IMR-90 (cell line): ENCODE measurements around the gene AIFM2. TPM values are rescaled to one million over a fixed set of nuclear protein-coding genes. Genes with fewer than 3 reads are reported as not detected.
A peak's percentile ranks its signal among the peaks of the same experiment; 100 is the strongest.

Experiments
- ATAC-seq: fragments of 200-7000 bp; cut with Tn5 transposase; 2 replicates; pipeline ENCODE4 v1.9.1; 2020; ENCODE audit warnings: low read depth, mild to moderate bottlenecking, moderate library complexity
- BruUV-seq: library from RNA; stranded (reverse); fragments of 400-500 nt; replicated peaks from 2 replicates; lab custom pipeline; 2021; lab: Mats Ljungman, UMichigan
- CTCF ChIA-PET: fragments of 300-600 bp; formaldehyde crosslinking; extraction: SDS; loops from one replicate; lab custom pipeline; 2021; ENCODE audit warnings: antibody characterized with exemption; lab: Yijun Ruan, JAX
- POLR2A ChIA-PET: fragments of 300-600 bp; sonication (Branson Sonifier 250); formaldehyde crosslinking; loops from one replicate; lab custom pipeline; 2022; ENCODE audit warnings: antibody characterized with exemption; ENCODE audit not compliant: unreplicated experiment; lab: Charles Lee
- DNase-seq: peaks from one replicate; pipeline ENCODE4 v3.0.0; 2013
- H2AFZ ChIP-seq: replicated peaks from 2 replicates; pipeline ENCODE3; 2013; ENCODE audit warnings: low read length, mild to moderate bottlenecking; ENCODE audit not compliant: poor library complexity
- H2AK5ac ChIP-seq: 2 replicates; pipeline ENCODE4 v1.6.1; 2013; ENCODE audit warnings: low read depth, low read length, inconsistent platforms
- H2AK9ac ChIP-seq: replicated peaks from 2 replicates; pipeline ENCODE3; 2013; ENCODE audit warnings: mild to moderate bottlenecking, low read depth, low read length, moderate library complexity; ENCODE audit not compliant: poor library complexity
- H2BK120ac ChIP-seq: 2 replicates; pipeline ENCODE4 v1.6.1; 2013; ENCODE audit warnings: low read depth, low read length, inconsistent platforms
- H2BK15ac ChIP-seq: 3 replicates; pipeline ENCODE4 v1.6.1; 2013; ENCODE audit warnings: low read depth, low read length, inconsistent platforms
- H2BK20ac ChIP-seq: 2 replicates; pipeline ENCODE4 v1.6.1; 2013; ENCODE audit warnings: low read depth, mild to moderate bottlenecking, inconsistent platforms, low read length, moderate library complexity
- H2BK5ac ChIP-seq: 2 replicates; pipeline ENCODE4 v1.6.1; 2013; ENCODE audit warnings: mild to moderate bottlenecking, low read depth, low read length, inconsistent platforms; ENCODE audit not compliant: poor library complexity, severe bottlenecking
- H3K14ac ChIP-seq: replicated peaks from 2 replicates; pipeline ENCODE4 v1.6.1; 2013; ENCODE audit warnings: low read depth, low read length, inconsistent platforms
- H3K18ac ChIP-seq: 2 replicates; pipeline ENCODE4 v1.6.1; 2013; ENCODE audit warnings: low read depth, low read length, control low read depth
- H3K23ac ChIP-seq: 2 replicates; pipeline ENCODE4 v1.6.1; 2013; ENCODE audit warnings: low read depth, low read length, inconsistent platforms
- H3K27ac ChIP-seq: 2 replicates; pipeline ENCODE4 v1.5.1; 2013; ENCODE audit warnings: mild to moderate bottlenecking, control low read depth, low read length; ENCODE audit not compliant: insufficient read depth
- H3K27me3 ChIP-seq: 2 replicates; pipeline ENCODE4 v1.6.1; 2013; ENCODE audit warnings: low read length; ENCODE audit not compliant: control insufficient read depth, insufficient read depth
- H3K36me3 ChIP-seq: 2 replicates; pipeline ENCODE4 v1.6.1; 2013; ENCODE audit warnings: low read length, mixed read lengths; ENCODE audit not compliant: control insufficient read depth, insufficient read depth
- H3K4ac ChIP-seq: 2 replicates; pipeline ENCODE4 v1.6.1; 2013; ENCODE audit warnings: low read depth, low read length, inconsistent platforms
- H3K4me1 ChIP-seq: 2 replicates; pipeline ENCODE4 v1.6.1; 2013; ENCODE audit warnings: low read length, mixed read lengths; ENCODE audit not compliant: control insufficient read depth, insufficient read depth
- H3K4me2 ChIP-seq: 2 replicates; pipeline ENCODE4 v1.6.1; 2013; ENCODE audit warnings: low read depth, mild to moderate bottlenecking, control low read depth, low read length, moderate library complexity
- H3K4me3 ChIP-seq: 2 replicates; pipeline ENCODE4 v1.5.1; 2013; ENCODE audit warnings: low read depth, mild to moderate bottlenecking, control low read depth, low read length, moderate library complexity; ENCODE audit not compliant: insufficient read depth
- H3K56ac ChIP-seq: 2 replicates; pipeline ENCODE4 v1.6.1; 2013; ENCODE audit warnings: low read length, inconsistent platforms; ENCODE audit not compliant: insufficient read depth; ENCODE audit errors: extremely low read depth
- H3K79me1 ChIP-seq, 2 experiments: 2 replicates each; pipeline ENCODE4 v1.6.1; 2013; ENCODE audit warnings: low read length in 2 of 2, inconsistent platforms in 1 of 2, low read depth in 1 of 2
- H3K9ac ChIP-seq: 2 replicates; pipeline ENCODE4 v1.6.1; 2013; ENCODE audit warnings: low read depth, low read length, control low read depth
- H3K9me1 ChIP-seq: 2 replicates; pipeline ENCODE4 v1.6.1; 2013; ENCODE audit warnings: low read length, inconsistent platforms; ENCODE audit not compliant: insufficient read depth
- H3K9me3 ChIP-seq: 2 replicates; pipeline ENCODE4 v1.6.1; 2013; ENCODE audit warnings: low read length; ENCODE audit not compliant: control insufficient read depth, insufficient read depth
- H4K20me1 ChIP-seq: 2 replicates; pipeline ENCODE4 v1.6.1; 2013; ENCODE audit warnings: low read length, inconsistent platforms; ENCODE audit not compliant: insufficient read depth
- H4K5ac ChIP-seq: 2 replicates; pipeline ENCODE4 v1.6.1; 2013; ENCODE audit warnings: mild to moderate bottlenecking, low read depth, low read length, control low read depth
- H4K8ac ChIP-seq, 2 experiments: 2 replicates each; pipeline ENCODE4 v1.6.1; 2013; ENCODE audit warnings: low read depth in 2 of 2, low read length in 2 of 2, control low read depth in 1 of 2, inconsistent platforms in 1 of 2
- H4K91ac ChIP-seq: 2 replicates; pipeline ENCODE4 v1.6.1; 2013; ENCODE audit warnings: low read depth, low read length, inconsistent platforms; ENCODE audit not compliant: insufficient read depth
- BHLHE40 ChIP-seq: fragments of 150-350 bp; IDR thresholded peaks from 2 replicates; pipeline ENCODE4 v1.6.1; 2016; ENCODE audit warnings: mild to moderate bottlenecking, low read depth, low read length
- CEBPB ChIP-seq: IDR thresholded peaks from 2 replicates; pipeline ENCODE4 v1.6.1; 2012; ENCODE audit warnings: low read depth, low read length, improper control_type of control experiment
- CHD1 ChIP-seq: IDR thresholded peaks from 2 replicates; pipeline ENCODE4 v1.6.1; 2012; ENCODE audit warnings: low read depth, low read length, improper control_type of control experiment
- CTCF ChIP-seq: conservative IDR thresholded peaks from 2 replicates; pipeline ENCODE4 v1.5.1; 2012; ENCODE audit warnings: mild to moderate bottlenecking, low read depth, low read length, improper control_type of control experiment
- ELK1 ChIP-seq: fragments of 150-350 bp; IDR thresholded peaks from 2 replicates; pipeline ENCODE4 v1.6.1; 2016; ENCODE audit warnings: low read depth, mild to moderate bottlenecking, low read length, moderate library complexity, borderline replicate concordance
- FOS ChIP-seq: fragments of 150-350 bp; IDR thresholded peaks from 2 replicates; pipeline ENCODE4 v1.6.1; 2016; ENCODE audit warnings: low read depth, low read length
- MAFK ChIP-seq: IDR thresholded peaks from 2 replicates; pipeline ENCODE4 v1.6.1; 2012; ENCODE audit warnings: low read depth, low read length, improper control_type of control experiment
- MAZ ChIP-seq: IDR thresholded peaks from 2 replicates; pipeline ENCODE4 v1.6.1; 2012; ENCODE audit warnings: low read depth, mild to moderate bottlenecking, low read length, improper control_type of control experiment, moderate library complexity, borderline replicate concordance
- MXI1 ChIP-seq: IDR thresholded peaks from 2 replicates; pipeline ENCODE4 v1.6.1; 2012; ENCODE audit warnings: low read depth, mild to moderate bottlenecking, low read length, moderate library complexity, borderline replicate concordance
- NFE2L2 ChIP-seq: fragments of 150-350 bp; IDR thresholded peaks from 2 replicates; pipeline ENCODE4 v1.6.1; 2016; ENCODE audit warnings: low read depth, mild to moderate bottlenecking, low read length
- POLR2A ChIP-seq: IDR thresholded peaks from 2 replicates; pipeline ENCODE4 v1.6.1; 2012; ENCODE audit warnings: mild to moderate bottlenecking, low read depth, low read length
- RAD21 ChIP-seq: IDR thresholded peaks from 2 replicates; pipeline ENCODE4 v1.6.1; 2012; ENCODE audit warnings: low read length, improper control_type of control experiment
- RCOR1 ChIP-seq: IDR thresholded peaks from 2 replicates; pipeline ENCODE4 v1.6.1; 2012; ENCODE audit warnings: mild to moderate bottlenecking, low read length, improper control_type of control experiment; ENCODE audit not compliant: insufficient replicate concordance
- RFX5 ChIP-seq: IDR thresholded peaks from 2 replicates; pipeline ENCODE4 v1.8.0; 2012; ENCODE audit warnings: low read depth, mild to moderate bottlenecking, low read length, moderate library complexity
- SMC3 ChIP-seq: fragments of 150-350 bp; IDR thresholded peaks from 2 replicates; pipeline ENCODE4 v1.6.1; 2016; ENCODE audit warnings: low read depth, mild to moderate bottlenecking, antibody characterized with exemption, low read length, moderate library complexity
- USF2 ChIP-seq: fragments of 150-350 bp; IDR thresholded peaks from 2 replicates; pipeline ENCODE4 v1.6.1; 2017; ENCODE audit warnings: mild to moderate bottlenecking, antibody characterized with exemption, low read length, low read depth
- WGBS, 2 experiments: methylation state at CpG; one replicate each; pipeline versions ENCODE4 v1.1.5 to v1.1.7; 2013; ENCODE audit warnings: missing lambda C conversion rate in 2 of 2; ENCODE audit not compliant: insufficient read length in 1 of 2; ENCODE audit errors: extremely low coverage in 2 of 2; 5-methylcytosine and 5-hydroxymethylcytosine counted together
- dilution Hi-C: fragments of 300-500 bp; cut with HindIII; formaldehyde crosslinking; loops from one replicate; pipeline ENCODE4 v1.14.3; 2018; ENCODE audit warnings: low sequenced_read_pairs; ENCODE audit not compliant: unreplicated experiment
- in situ Hi-C: fragments of 300-500 bp; cut with MboI; formaldehyde crosslinking; loops from 3 replicates; pipeline ENCODE4 v1.14.3; 2019; ENCODE audit warnings: low sequenced_read_pairs, inconsistent platforms, mixed read lengths
- intact Hi-C: fragments of 100-400 bp; cut with micrococcal nuclease; formaldehyde crosslinking; loops from 2 replicates; pipeline ENCODE4 v1.10.0; 2022
- polyA plus RNA-seq, 3 experiments: library from polyadenylated mRNA; depleted of rRNA; stranded (reverse); fragments of >200 nt; gene quantifications; 2 replicates each; pipeline ENCODE4 v1.2.3, GENCODE V29; 2012; ENCODE audit warnings: low replicate concordance in 1 of 3
- total RNA-seq: library from RNA; depleted of rRNA; stranded (reverse); fragments of >200 nt; gene quantifications from 2 replicates; pipeline ENCODE4 v1.2.3, GENCODE V29; 2012

Gene AIFM2
- total and polyA plus RNA-seq, 2 of the 4 experiments (the other 2 are of a cell fraction), result 2.0 to 4.6 TPM

- Histone ChIP-seq H3K4me3 (no peak overlapping the region), H2BK15ac (no peak overlapping the region), H3K4me1 (no peaks in the 10 kb centered on the region), H2BK5ac (no peak overlapping the region), H2AK9ac (no peak overlapping the region), H3K9ac (no peak overlapping the region), H3K23ac (no peak overlapping the region), H3K18ac (no peak overlapping the region), H4K20me1 (no peaks in the 10 kb centered on the region), H3K56ac (no peak overlapping the region), H3K4ac (no peak overlapping the region), H2BK20ac (no peak overlapping the region), H4K91ac (no peak overlapping the region), H3K9me3 (no peaks in the 10 kb centered on the region), H2BK120ac (no peak overlapping the region), H2AK5ac (no peak overlapping the region), H3K9me1 (0 out of 2 replicates have a peak, but pooled peaks cover 5% of the 10 kb centered on the region), H4K8ac (no peak overlapping the region), H3K4me2 (no peak overlapping the region), H2AFZ (no peak overlapping the region), H3K36me3 (peaks cover 34% of the 10 kb centered on the region), H4K5ac (no peak overlapping the region), H3K14ac (0 out of 2 replicates have a peak overlapping the region, but pooled peaks have one; percentile 22), H3K27me3 (no peaks in the 10 kb centered on the region), H3K27ac (no peak overlapping the region), H3K79me1 (no peaks in the 10 kb centered on the region)
- ATAC-seq (no peak), DNase-seq (no peak)
- in situ Hi-C loops (no loop called here), intact Hi-C loops (no loop called here), dilution Hi-C loops (no loop called here)
- no CpG with 5 or more reads among the region's 2 CpGs for WGBS, 2 experiments
- ChIA-PET CTCF (no interaction called here), POLR2A (no interaction called here)
- TF ChIP-seq FOS (no peak), USF2 (no peak), POLR2A (no peak), ELK1 (no peak), CHD1 (no peak), RCOR1 (no peak), MAFK (no peak), NFE2L2 (no peak), RAD21 (no peak), RFX5 (no peak), CEBPB (no peak), MAZ (no peak), BHLHE40 (no peak), MXI1 (no peak), CTCF (no peak), SMC3 (no peak)
- no TSS peak for BruUV-seq
Observed at GRCh38 chr10:70094250-70094649, 38.4 kb downstream of the AIFM2 start.
